Fibroblast of skin of right quadriceps (primary cell): ENCODE results near the gene REG1A.

Experiments used
- DNase-seq: peaks from one replicate; pipeline ENCODE4 v3.0.0-alpha.2; 2013

Gene REG1A, protein sequence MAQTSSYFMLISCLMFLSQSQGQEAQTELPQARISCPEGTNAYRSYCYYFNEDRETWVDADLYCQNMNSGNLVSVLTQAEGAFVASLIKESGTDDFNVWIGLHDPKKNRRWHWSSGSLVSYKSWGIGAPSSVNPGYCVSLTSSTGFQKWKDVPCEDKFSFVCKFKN

GRCh38 chr2:79120194-79120713, at the start of gene REG1A:
TSS of gene REG1A (plus strand) at chr2:79120488. CDS start at chr2:79120862, 374 bp downstream.
- no peak for DNase-seq

DNA sequence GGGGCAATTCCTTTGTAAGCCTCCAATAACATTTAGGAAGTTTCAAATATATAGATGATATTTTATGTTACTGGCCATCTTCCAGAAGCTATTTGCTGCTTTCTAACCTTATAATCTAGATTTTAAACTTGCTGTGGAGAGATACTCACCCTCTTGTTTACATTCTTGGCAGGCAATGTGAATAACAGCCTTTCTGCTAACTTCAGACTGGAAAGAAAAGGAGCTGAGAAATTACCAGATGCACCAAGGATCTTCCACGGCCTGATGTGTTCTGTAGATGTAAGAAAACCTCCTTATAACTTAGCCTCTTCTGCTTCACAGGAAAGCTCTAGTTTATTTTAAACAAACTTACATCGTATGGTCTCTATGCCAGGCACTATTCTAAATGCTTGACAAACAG, 49.2 kb upstream of the REG1A start:
- no peak for DNase-seq

DNA sequence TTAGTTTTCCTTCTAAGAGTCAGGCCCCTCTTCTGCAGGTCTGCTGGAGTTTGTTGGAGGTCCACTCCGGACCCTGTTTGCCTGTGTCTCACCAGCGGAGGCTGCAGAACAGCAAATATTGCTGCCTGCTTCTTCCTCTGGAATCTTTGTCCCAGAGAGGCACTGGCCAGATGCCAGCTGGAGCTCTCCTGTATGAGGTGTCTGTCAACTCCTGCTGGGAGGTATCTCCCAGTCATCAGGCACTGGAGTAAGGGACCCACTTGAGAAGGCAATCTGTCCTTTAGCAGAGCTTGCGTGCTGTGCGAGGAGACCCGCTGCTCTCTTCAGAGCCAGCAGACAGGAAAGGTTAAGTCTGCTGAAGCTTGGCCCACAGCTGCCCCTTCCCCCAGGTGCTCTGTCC, 37.3 kb upstream of the REG1A start:
- no peak for DNase-seq

GRCh38 chr2:79083597-79084251, 36.6 kb upstream of the REG1A start:
- no peak for DNase-seq

GRCh38 chr2:79084495-79085135, 35.7 kb upstream of the REG1A start:
- no peak for DNase-seq

DNA sequence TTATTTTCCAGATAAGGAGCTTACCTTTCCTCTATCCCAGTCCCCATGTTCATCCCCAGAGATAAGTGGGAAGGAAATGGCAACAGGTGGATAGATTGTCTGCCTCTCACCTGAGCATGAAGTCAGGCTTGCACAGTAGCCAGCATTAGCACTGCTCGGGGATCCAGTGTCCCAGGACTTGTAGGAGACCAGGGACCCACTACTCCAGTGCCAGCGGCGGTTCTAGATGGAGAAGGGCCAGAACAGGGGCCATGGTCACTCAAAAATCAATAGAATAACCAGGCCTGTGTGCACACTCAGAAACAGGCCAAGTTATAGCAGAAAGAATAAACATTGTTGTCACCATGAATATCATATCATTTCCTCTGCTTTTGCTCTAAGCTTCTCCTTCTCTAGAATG, 34.9 kb upstream of the REG1A start:
- no peak for DNase-seq

GRCh38 chr2:79086255-79086654, 34.0 kb upstream of the REG1A start:
- no peak for DNase-seq

DNA sequence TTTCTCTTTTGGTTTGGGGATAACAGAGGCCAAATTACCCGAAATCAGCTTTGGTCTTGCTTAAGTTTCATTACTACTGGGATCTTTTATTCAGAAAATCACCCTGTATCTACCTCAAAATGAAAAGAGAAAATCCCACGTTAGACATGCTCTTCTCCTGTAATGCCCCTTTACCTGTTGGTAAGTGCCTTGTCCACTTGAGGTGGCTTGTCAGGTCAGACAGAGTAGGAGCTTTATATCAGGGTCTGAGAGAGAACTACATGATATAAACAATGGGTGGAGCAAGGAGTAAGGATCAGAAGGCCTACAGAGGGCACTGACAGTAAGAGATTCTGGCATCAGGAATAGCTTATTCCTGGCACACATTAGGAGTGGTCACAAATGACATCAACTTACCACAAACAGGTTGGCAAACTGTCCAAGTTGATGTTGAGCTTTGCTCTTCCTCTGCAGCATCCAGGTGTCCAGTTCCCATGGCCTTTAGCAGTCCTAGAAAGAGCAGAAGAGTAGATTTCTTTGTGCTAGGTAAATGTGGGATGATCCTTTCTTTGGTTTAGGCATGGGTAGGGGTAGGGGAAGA, 32.4 kb upstream of the REG1A start, which contains the start of gene REG1B:
REG1B (minus strand) TSS at position 209 of the 580 bp plus-strand sequence. CDS start 381 bp downstream, outside the sequence.
- DNase-seq, result no peak

DNA sequence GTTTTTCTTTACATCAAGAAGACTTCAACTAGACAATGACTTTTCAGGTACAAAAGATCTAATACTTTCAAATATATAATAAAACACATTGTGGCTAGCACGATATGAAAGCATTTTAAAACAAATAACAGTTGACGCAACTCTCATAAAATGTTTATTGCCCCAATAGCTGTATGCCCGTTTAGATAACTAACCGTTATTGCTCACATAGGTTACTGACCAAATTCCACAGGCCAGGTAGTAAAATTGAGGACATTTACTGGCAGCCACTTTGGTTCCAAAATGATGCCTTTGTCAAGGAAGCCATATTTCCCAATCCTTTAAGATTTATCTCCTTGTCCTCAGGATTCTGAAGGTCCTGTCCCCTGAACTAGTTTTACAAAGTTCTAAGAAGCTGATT, 29.6 kb upstream of the REG1A start:
- DNase-seq, result no peak

DNA sequence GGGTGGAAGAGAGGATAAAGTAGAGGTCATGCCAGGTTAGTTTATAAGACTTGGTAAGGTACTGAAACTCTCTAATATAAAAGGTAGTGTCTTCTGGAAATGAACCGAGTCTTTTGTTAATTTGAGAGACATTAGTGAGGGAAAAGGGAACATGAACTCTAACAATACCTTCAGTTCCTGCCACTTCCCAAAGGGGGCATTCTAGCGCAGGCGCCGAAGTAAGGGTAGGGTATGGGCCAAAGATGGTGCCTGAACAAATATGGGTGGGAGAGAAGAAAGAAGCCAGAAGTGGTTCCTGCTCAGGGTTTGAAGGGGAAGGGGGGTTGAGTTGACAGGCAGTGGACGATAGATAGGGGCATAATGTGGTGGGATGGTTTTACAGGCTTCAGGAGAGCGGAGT, 22.4 kb upstream of the REG1A start:
- DNase-seq, result no peak

DNA sequence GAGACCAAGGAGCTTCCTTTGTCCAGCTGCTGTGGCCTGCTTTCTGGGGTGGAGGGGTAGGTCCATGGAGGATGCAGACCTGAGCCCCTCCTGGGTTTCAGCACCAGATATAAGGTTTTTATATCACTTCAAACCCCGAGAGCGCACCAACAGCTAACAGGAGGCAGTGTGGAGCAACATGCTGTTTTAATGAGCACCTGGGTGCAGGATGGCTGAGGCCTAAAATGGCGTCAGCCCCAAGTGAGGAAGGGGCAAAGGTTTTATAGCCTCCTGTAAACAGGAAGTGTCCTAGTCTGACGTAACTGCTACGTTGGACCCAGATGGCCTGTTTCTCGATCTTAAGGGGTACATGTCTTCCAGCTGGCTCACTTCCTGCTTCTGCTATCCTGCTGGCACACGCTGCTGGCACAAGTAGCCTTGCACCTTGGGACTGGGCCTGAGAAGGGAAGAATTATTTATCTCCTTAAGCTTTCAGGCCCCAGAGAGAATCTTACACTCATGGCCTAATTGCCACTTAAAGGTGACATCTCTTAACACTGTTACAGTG, 21.1 kb upstream of the REG1A start:
- DNase-seq, result no peak

- no peak for DNase-seq
Observed at GRCh38 chr2:79100285-79100684, 20.0 kb upstream of the REG1A start.

DNA sequence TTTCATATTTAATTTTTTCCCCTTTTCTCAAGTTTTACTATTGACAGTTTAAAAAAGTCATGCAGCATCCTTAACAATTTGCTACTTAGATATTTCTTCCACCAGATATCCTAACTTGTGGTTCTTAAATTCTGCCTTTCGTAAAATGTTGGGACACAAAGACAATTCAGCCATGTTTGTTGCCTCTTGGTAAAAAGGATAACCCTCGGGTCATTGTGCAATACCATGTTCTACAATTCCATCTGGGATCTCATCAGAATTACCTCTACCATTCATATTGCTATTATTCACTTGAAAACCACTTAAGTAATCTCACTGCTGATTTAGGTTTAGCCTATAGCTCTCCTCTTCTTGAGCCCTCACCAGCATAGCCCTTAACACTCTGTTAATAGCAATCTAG, 19.3 kb upstream of the REG1A start:
- no peak for DNase-seq

DNA sequence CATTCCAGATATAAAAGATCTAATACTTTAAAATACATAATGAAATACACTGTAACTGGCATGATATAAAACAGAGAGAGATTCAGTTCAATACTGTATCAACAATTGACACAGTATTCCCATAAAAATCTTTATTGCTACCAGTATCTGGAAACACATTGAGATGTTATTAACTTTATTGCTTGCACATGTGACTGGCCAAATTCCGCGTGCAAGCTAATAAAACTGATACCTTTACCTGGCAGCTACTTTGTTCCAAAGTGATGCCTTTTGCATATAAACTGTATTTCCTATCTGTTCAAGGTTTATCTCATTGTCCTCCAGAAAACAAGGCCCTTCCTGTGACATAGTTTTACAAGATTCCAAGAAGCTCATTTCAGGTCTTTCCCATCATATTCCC, 17.1 kb upstream of the REG1A start:
- no peak for DNase-seq

DNA sequence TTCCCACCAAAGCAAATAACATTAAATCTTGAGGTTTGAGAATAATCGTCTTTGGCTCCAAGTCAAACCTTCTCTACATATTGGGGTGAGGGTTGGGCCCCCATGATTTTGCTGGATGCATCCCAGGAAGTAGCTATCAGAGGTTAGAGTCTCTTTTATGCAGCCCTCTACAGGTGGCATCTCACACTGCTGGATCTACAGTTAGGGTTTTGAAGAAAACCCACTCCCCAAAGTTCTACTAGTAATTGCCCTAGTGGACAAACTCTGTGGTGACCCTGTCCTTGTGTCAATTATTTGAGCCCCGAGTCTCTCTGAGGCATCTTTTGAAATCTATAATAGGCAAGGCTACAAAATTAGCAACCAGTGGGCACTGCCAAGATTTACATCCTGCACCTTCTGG, 15.0 kb upstream of the REG1A start:
- DNase-seq, result no peak

GRCh38 chr2:79112269-79112668, 8.0 kb upstream of the REG1A start:
- DNase-seq, result no peak

DNA sequence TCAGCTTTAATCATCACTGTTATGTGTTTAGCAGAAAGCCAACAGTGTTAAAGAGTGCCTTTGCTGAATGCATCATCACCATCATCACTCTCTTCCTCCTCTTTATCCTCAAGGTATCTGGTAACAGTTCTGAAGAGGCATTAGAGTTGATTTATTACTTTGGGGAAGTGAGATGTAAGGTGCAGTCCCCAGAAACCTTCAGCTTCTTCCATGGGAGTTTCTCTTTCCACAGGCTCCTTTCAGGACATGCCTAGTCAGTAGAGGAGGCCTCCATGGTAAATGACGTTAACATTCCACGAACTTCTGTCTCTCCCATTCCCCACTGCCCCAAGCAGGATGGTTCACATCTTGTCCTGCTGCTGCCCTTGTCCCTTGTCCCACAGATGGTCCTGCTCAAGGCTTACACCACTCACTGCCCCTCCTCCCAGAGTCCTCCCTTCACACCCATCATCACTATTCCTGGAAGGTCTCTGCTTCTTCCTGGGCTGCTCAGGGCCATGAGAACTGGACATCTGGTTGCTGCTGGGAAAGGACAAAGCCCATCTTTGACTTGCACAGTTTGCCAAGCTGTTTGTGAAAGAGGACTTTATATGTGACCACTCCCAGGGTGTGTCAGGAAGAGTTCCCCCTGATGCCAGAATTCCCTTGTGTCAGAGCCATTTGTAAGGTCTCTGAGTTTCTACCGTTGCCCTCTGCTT, 5.3 kb upstream of the REG1A start:
- no peak for DNase-seq

DNA sequence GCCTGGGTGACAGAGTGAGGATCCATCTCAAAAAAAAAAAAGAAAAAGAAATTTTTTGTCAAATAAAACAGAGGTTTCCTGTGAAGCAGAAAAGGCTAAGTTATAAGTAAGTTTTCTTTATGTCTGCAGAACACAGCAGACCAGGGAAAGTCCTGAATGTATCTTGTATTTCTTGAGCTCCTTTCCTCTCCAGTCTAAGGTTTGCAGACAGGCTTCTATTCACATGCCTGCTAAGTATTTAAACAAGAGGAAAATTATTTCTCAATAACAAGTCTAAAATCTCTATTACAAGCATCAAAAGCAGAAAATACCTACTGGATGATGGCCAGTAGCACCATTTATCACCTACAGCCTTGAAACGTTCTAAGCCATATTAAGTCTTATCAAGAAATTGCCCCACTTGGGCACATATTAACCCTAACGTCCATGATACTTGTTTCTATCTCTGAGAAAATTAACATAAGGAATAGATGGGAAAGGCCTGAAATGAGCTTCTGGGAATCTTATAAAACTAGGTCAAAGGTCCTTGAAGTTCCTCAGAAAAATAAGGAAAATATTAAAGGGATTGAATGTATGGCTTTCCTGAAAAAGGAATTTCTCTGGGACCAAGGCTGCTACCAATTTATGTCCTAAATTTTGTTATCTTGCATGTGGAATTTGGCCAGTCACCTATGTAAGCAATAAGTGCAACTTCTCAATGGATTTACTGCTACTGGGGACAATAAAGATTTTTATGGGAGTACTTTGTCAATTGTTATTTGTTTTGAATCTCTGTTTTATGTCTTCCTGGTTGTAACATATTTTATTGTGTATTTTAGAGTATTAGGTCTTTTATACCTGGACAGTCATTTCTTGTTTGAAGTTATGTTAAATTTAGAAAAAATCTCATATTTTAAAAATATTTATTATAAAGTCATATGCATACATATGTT, 3.0 kb upstream of the REG1A start:
- no peak for DNase-seq

GRCh38 chr2:79122676-79123075, 2.4 kb downstream of the REG1A start:
- no peak for DNase-seq

- DNase-seq, result no peak
Observed at GRCh38 chr2:79124907-79125720, 4.8 kb downstream of the REG1A start.

GRCh38 chr2:79125721-79125985, 5.4 kb downstream of the REG1A start:
- no peak for DNase-seq
